A673 (cell line): ENCODE results near the gene CHCHD1. TPM values are rescaled to one million over a fixed set of nuclear protein-coding genes. Genes with fewer than 3 reads are reported as not detected.

Experiments
- BruUV-seq: library from RNA; stranded (reverse); fragments of 400-500 nt; replicated peaks from 2 replicates; lab custom pipeline; 2021; lab: Mats Ljungman, UMichigan
- CTCF ChIA-PET: fragments of 300-600 bp; sonication (Branson Sonifier 250); formaldehyde crosslinking; loops from one replicate; lab custom pipeline; 2022; ENCODE audit warnings: antibody characterized with exemption; lab: Charles Lee
- POLR2A ChIA-PET: fragments of 300-600 bp; sonication (Branson Sonifier 250); formaldehyde crosslinking; loops from one replicate; lab custom pipeline; 2022; ENCODE audit warnings: antibody characterized with exemption; ENCODE audit not compliant: low non-redundant PET; lab: Charles Lee
- DNase-seq: peaks from one replicate; pipeline ENCODE4 v3.0.0-alpha.2; 2015; ENCODE audit warnings: low spot score
- H3K27ac ChIP-seq: fragments of 200-600 bp; sonication (generic); 2 replicates; pipeline ENCODE4 v1.5.1; 2016; ENCODE audit warnings: mixed run types, low read depth, mild to moderate bottlenecking, mixed read lengths, antibody characterized with exemption, low read length; ENCODE audit not compliant: poor library complexity, severe bottlenecking
- H3K27me3 ChIP-seq: fragments of 200-600 bp; sonication (generic); replicated peaks from 2 replicates; pipeline ENCODE4 v1.6.1; 2017; ENCODE audit warnings: mixed run types, low read depth, mild to moderate bottlenecking, mixed read lengths, antibody characterized with exemption, low read length; ENCODE audit not compliant: insufficient read depth, poor library complexity
- H3K36me3 ChIP-seq: fragments of 200-600 bp; sonication (generic); 2 replicates; pipeline ENCODE4 v1.6.1; 2016; ENCODE audit warnings: mixed run types, mild to moderate bottlenecking, mixed read lengths, antibody characterized with exemption, low read length; ENCODE audit not compliant: insufficient read depth, poor library complexity, severe bottlenecking
- H3K4me1 ChIP-seq: fragments of 200-600 bp; sonication (generic); 2 replicates; pipeline ENCODE4 v1.6.1; 2017; ENCODE audit warnings: mixed run types, mild to moderate bottlenecking, mixed read lengths, antibody characterized with exemption, low read length; ENCODE audit not compliant: insufficient read depth, poor library complexity, severe bottlenecking
- H3K4me3 ChIP-seq: fragments of 200-600 bp; sonication (generic); 2 replicates; pipeline ENCODE4 v1.5.1; 2016; ENCODE audit warnings: low read depth, mixed run types, mild to moderate bottlenecking, mixed read lengths, low read length; ENCODE audit not compliant: poor library complexity, severe bottlenecking
- H3K9me3 ChIP-seq: fragments of 200-600 bp; sonication (generic); 2 replicates; pipeline ENCODE4 v1.6.1; 2016; ENCODE audit warnings: mixed run types, low read depth, mild to moderate bottlenecking, mixed read lengths, antibody characterized with exemption, low read length; ENCODE audit not compliant: poor library complexity, severe bottlenecking
- EZH2 ChIP-seq: fragments of 200-600 bp; sonication (generic); IDR thresholded peaks from 2 replicates; pipeline ENCODE4 v1.6.1; 2017; ENCODE audit warnings: borderline replicate concordance, low read depth, mild to moderate bottlenecking, mixed read lengths, antibody characterized with exemption, low read length; ENCODE audit not compliant: poor library complexity, severe bottlenecking
- intact Hi-C: fragments of 100-400 bp; cut with micrococcal nuclease; formaldehyde crosslinking; loops from one replicate; pipeline ENCODE4 v1.10.0; 2022; ENCODE audit not compliant: unreplicated experiment
- total RNA-seq: library from RNA; stranded (reverse); gene quantifications from 2 replicates; pipeline ENCODE4 v1.2.3, GENCODE V29; 2021
- TF ChIP-seq, protein P1 (sequence below): fragments of 300-800, 200-600 bp; sonication (generic); conservative IDR thresholded peaks from 2 replicates; pipeline ENCODE4 v1.5.1; 2017; ENCODE audit warnings: low read depth, mild to moderate bottlenecking, antibody characterized with exemption, low read length, moderate library complexity, mixed read lengths

The CHCHD1 gene
- total RNA-seq, 1 experiment from 2014 or later: 37.5 TPM

DNA sequence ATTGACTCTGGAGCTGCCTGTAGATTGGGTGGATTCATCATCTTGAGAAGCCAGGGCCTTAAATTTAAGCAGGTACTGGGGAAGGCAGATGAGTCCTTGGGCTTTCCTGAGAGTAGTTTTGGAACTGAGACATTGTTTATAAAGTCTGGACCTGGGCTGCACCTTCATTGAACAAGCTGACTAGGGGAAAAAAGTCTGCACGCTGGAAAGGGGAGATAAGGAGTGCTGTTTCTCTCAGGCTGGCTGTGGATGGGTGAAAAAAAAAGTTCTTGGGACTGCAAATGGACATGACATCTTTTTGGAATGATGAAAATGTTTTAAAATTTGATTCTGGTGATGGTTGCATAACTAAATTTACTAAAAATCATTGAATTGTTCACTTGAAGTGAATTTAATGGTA is 25.7 kb upstream of the CHCHD1 start:
- intact Hi-C loops: no loop called here
- no peak for DNase-seq
- no TSS peak for BruUV-seq
- no peaks in the 10 kb centered on the region for H3K9me3 ChIP-seq
- no peaks in the 10 kb centered on the region for H3K4me1 ChIP-seq
- CTCF ChIA-PET: interaction anchor here (0.6 kb wide), 1 partner anchor 1328 kb away, joined by 6 read pairs; no protein-coding TSS in a partner anchor
- peaks cover 55% of the 10 kb centered on the region for H3K36me3 ChIP-seq
- TF ChIP-seq EZH2: no peak
- TF ChIP-seq, protein P1, sequence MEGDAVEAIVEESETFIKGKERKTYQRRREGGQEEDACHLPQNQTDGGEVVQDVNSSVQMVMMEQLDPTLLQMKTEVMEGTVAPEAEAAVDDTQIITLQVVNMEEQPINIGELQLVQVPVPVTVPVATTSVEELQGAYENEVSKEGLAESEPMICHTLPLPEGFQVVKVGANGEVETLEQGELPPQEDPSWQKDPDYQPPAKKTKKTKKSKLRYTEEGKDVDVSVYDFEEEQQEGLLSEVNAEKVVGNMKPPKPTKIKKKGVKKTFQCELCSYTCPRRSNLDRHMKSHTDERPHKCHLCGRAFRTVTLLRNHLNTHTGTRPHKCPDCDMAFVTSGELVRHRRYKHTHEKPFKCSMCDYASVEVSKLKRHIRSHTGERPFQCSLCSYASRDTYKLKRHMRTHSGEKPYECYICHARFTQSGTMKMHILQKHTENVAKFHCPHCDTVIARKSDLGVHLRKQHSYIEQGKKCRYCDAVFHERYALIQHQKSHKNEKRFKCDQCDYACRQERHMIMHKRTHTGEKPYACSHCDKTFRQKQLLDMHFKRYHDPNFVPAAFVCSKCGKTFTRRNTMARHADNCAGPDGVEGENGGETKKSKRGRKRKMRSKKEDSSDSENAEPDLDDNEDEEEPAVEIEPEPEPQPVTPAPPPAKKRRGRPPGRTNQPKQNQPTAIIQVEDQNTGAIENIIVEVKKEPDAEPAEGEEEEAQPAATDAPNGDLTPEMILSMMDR: no peak
- H3K4me3 ChIP-seq: no peak overlapping the region
- H3K27ac ChIP-seq: no peak overlapping the region
- POLR2A ChIA-PET: interaction anchor here (0.6 kb wide), 1 partner anchor 48 kb away, joined by 3 read pairs; no protein-coding TSS in a partner anchor
- H3K27me3 ChIP-seq: no peaks in the 10 kb centered on the region

DNA sequence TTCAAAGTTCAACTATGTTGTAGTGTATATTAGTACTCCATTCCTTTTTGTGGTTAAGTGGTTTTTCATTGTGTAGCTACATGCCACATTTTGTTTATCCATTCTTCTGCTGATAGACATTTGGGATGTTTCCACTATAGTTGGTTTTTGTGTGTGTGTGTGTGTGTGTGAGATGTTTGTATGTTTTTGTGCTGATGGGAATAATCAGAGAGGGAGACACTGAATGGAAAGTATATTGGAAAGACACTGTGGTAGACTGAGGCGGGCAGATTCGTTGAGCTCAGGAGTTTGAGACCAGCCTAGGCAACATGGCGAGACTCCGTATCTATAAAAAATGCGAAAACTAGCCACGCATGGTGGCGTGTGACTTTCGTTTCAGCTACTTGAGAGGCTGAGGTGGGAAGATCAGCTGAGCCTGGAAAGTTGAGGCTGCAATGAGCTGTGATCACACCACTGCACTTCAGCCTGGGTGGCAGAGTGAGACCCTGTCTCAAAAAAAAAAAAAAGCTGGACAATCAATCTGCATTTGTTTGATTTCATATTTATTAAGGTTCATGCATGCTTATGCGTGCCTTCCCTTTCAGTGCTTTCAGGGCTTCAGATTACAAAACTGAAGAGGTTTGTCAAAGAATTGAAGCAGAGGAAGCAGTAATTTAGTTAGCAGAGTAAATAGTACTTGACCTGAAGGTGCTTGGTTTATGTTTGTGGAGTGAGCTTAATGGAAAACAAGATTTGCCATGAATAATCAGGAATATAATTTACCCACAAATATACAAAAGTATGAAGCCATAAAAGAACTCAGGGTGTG is 22.9 kb upstream of the CHCHD1 start:
- no peaks in the 10 kb centered on the region for H3K9me3 ChIP-seq
- H3K4me3 ChIP-seq: no peak overlapping the region
- H3K4me1 ChIP-seq: no peaks in the 10 kb centered on the region
- H3K36me3 ChIP-seq: peaks cover 53% of the 10 kb centered on the region
- no peak overlapping the region for H3K27ac ChIP-seq
- intact Hi-C loops: no loop called here
- DNase-seq: no peak
- TF ChIP-seq EZH2: no peak
- TF ChIP-seq, protein P1: no peak
- POLR2A ChIA-PET: interaction anchor here (0.6 kb wide), 1 partner anchor 278 kb away, joined by 6 read pairs; no protein-coding TSS in a partner anchor
- no TSS peak for BruUV-seq
- H3K27me3 ChIP-seq: no peaks in the 10 kb centered on the region
- CTCF ChIA-PET: no interaction called here

DNA sequence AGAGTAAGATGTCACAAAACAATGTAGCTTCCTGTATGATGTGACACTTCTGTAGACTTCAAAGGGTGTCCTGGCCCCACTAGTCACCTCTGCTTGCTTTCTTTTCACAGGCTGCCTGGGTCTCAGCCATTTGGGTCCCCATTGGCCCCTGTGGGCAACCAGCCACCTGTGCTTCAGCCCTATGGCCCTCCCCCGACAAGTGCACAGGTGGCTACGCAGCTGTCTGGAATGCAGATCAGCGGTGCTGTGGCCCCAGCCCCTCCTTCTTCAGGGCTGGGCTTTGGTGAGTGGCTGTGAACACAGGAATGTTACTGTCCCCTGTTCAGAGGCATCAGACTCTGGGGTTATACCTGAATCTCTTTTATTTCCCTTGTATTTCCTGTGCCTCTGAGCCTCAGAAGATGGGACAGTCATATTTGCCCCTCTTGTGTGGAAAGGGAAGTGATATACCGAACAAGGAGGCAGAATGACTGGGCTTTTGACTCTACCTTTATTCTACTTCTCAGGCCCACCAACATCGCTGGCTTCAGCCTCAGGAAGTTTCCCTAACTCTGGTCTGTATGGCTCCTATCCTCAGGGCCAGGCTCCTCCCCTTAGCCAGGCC is 22.2 kb upstream of the CHCHD1 start:
- Histone ChIP-seq H3K27ac (no peak overlapping the region), H3K27me3 (no peaks in the 10 kb centered on the region), H3K9me3 (no peaks in the 10 kb centered on the region), H3K36me3 (peaks cover 57% of the 10 kb centered on the region), H3K4me1 (no peaks in the 10 kb centered on the region), H3K4me3 (no peak overlapping the region)
- intact Hi-C loops: no loop called here
- CTCF ChIA-PET: no interaction called here
- POLR2A ChIA-PET: interaction anchor here (0.6 kb wide), 1 partner anchor 278 kb away, joined by 6 read pairs; no protein-coding TSS in a partner anchor
- TF ChIP-seq, protein P1: no peak
- TF ChIP-seq EZH2: no peak
- BruUV-seq: no TSS peak
- no peak for DNase-seq
